ES-I3 (cell line): ENCODE data around the gene GP5.

ENCODE experiments used
- H3K36me3 ChIP-seq: 2 replicates; pipeline ENCODE4 v1.6.1; 2013; ENCODE audit warnings: mild to moderate bottlenecking, low read length, control low read depth, moderate library complexity; ENCODE audit not compliant: insufficient read depth
- H3K4me1 ChIP-seq: 2 replicates; pipeline ENCODE4 v1.6.1; 2013; ENCODE audit warnings: mild to moderate bottlenecking, control low read depth, low read length; ENCODE audit not compliant: insufficient read depth
- H3K9ac ChIP-seq: 2 replicates; pipeline ENCODE4 v1.6.1; 2013; ENCODE audit warnings: low read depth, mild to moderate bottlenecking, low read length, moderate library complexity
- H3K9me3 ChIP-seq: 2 replicates; pipeline ENCODE4 v1.6.1; 2013; ENCODE audit warnings: mild to moderate bottlenecking, low read length, moderate library complexity; ENCODE audit not compliant: control insufficient read depth, insufficient read depth

GP5 gene

GRCh38 chr3:194418671-194419070, 19.6 kb upstream of the GP5 start:
- Histone ChIP-seq H3K4me1 (no peaks in the 10 kb centered on the region), H3K9ac (no peak overlapping the region), H3K36me3 (peaks cover 6% of the 10 kb centered on the region), H3K9me3 (no peaks in the 10 kb centered on the region)

GRCh38 chr3:194407423-194407822, 8.4 kb upstream of the GP5 start:
- H3K9me3 ChIP-seq: no peaks in the 10 kb centered on the region
- no peaks in the 10 kb centered on the region; the same call in 1 of the 2 replicates for H3K36me3 ChIP-seq

GRCh38 chr3:194405766-194406165, 6.7 kb upstream of the GP5 start:
- H3K9ac ChIP-seq: no peak overlapping the region

More at GRCh38 chr3:194407423-194407822, 8.4 kb upstream of the GP5 start:
- Histone ChIP-seq H3K4me1 (no peaks in the 10 kb centered on the region), H3K9ac (no peak overlapping the region)

DNA sequence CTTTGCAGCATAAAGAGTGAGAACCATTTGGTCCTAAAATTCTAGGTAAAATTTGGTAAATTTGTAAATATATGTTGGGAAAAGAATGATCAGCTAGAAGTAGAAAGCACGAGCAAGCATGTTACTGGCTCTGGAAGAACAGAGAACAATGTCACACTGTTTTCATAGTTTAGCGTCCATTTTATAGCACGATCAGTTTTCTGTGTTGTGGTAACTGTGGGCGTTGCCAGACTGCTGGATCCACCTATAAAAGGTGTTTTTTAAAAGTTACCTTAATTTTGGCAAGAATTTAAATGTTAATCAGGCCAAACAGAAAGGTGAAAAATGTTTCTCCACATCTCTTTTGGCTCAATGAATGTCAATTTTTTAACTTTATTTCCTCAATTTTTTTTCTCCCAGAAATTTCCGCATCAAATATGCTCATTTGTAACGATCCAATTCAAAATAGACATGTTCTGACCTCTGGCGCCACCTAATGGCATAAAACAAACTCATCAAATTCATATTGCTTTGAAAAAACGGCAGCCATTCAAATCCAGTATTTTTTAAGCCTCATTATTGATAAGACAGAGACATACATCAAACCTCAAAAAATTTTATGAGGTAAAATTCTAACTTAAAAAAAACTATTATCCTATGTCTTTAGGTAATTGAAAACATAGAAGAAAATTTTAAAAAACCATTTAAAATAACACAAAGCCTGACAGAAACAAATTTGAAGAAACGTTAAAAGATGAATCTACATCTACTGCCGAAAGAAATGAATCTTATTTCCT, 5.5 kb upstream of the GP5 start:
- Histone ChIP-seq H3K9ac (no peak overlapping the region), H3K4me1 (no peaks in the 10 kb centered on the region), H3K9me3 (no peaks in the 10 kb centered on the region), H3K36me3 (no peaks in the 10 kb centered on the region)

More at GRCh38 chr3:194405766-194406165, 6.7 kb upstream of the GP5 start:
- H3K36me3 ChIP-seq: no peaks in the 10 kb centered on the region
- no peaks in the 10 kb centered on the region for H3K9me3 ChIP-seq
- H3K4me1 ChIP-seq: no peaks in the 10 kb centered on the region

DNA sequence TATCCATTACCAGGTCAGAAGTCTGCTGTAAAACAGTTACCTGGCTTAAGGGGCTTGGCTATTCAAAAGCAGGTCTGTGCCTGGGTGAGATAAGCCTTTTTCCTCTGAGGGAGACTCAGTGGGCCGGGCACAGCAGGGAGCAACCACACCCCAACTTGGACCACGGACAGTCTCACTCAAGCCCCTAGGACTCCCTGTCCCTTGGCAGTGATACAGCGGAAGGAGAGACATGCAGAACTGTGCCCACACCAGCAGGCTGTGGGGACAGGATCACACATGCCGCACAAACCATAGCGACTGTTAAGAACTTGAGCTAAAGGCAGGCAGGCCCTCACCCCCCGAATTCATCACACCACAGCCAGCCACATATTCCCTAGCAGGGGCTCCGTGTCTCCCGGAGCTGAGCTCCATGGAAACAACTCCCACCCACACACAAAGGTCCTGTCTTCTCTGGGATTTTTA, 2.8 kb upstream of the GP5 start:
- Histone ChIP-seq H3K9ac (no peak overlapping the region), H3K4me1 (peaks cover 4% of the 10 kb centered on the region; the same call in 1 of the 2 replicates), H3K9me3 (no peaks in the 10 kb centered on the region), H3K36me3 (no peaks in the 10 kb centered on the region)

DNA sequence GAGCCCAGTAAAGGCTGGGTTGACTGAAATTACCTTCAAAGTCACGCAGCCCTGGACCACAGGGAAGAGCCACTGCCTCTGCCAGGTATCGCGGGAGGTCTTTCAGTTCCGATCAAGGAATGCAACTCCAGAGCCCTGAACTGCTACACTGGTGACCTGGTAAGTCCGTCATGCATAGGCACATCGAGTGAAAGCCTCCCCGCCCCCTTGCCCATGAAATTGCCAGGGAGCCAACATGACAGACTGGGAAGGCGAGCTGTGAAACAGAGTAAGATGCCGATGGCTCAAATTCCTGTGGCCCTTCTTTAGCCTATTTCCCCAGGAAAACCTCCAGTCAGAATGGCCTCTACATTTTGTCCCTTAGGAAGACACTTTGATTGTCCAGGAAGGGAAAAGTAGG, 2.3 kb upstream of the GP5 start:
- no peak overlapping the region for H3K9ac ChIP-seq
- H3K4me1 ChIP-seq: peaks cover 6% of the 10 kb centered on the region; the same call in 1 of the 2 replicates
- no peaks in the 10 kb centered on the region for H3K36me3 ChIP-seq
- H3K9me3 ChIP-seq: no peaks in the 10 kb centered on the region

DNA sequence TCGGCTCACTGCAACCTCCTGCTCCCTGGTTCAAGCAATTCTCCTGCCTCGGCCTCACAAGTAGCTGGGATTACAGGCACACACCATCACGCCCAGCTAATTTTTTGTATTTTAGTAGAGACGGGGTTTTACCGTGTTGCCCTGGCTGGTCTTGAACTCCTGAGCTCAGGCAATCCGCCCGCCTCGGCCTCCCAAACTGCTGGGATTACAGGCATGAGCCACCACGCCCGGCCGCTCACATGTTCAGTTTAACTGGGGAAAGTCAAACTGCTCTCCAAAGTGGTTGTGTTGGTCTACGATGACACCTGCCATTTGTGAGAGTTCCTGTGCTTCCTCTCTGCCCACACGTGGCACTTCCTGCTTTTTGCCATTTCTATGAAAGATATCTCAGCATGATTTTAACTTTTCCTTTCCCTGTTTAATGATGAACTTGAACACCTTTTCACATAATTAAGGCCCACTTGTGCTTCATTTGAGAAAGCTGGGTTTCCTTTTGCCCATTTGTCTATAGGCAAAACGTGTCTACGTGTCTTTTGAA, 877 bp upstream of the GP5 start:
- H3K9ac ChIP-seq: no peak overlapping the region
- no peaks in the 10 kb centered on the region for H3K36me3 ChIP-seq
- no peaks in the 10 kb centered on the region for H3K9me3 ChIP-seq
- H3K4me1 ChIP-seq: peaks cover 7% of the 10 kb centered on the region; the same call in 1 of the 2 replicates

- Histone ChIP-seq H3K9ac (peak overlapping the region; percentile 20; the same call in 1 of the 2 replicates), H3K36me3 (no peaks in the 10 kb centered on the region), H3K9me3 (no peaks in the 10 kb centered on the region), H3K4me1 (peaks cover 7% of the 10 kb centered on the region; the same call in 1 of the 2 replicates)
Observed at GRCh38 chr3:194397757-194398312, 1.2 kb downstream of the GP5 start.

DNA sequence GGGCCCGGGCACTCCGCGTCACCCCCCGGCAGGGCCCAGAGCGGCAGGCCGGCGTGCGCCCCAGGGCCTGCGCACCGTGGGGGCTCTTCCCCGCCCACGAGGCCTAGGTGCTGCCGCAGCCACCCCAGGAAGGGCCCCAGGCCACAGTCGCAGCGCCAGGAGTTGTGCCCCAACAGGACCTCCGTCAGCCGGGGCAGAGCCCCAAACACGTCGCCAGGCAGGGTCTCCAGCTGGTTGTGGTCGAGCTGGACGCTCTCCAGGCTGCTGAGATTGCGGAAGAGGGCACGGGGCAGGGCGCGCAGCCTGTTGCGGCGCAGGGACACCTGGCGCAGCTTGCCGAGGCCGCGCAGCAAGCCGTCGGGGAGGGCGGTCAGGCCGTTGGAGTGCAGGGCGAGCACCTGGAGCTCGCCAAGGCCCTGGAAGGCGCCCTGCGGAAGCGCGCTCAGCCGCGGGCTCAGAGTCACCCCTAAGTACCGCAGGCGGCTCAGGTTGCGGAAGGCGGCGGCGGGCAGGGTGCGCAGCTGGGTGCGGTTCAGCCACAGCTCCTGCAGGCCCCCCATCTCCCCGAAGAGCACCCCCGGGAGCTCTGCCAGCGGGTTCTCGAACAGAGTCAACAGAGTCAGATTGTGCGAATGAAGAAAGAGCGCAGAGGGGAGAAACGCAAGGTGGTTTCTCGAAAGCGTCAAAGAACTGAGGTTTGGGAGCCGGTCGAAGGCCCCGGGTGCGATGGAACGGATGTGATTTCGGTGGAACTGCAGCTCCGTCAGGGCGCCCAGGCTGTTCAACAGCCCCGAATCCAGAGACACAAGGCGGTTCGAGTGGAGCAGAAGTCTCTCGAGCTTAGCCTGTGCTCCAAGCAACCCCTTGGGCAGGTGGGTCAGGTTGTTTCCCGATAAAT, 2.0 kb downstream of the GP5 start:
- no peaks in the 10 kb centered on the region for H3K36me3 ChIP-seq
- H3K9ac ChIP-seq: peak overlapping the region; percentile 20; the same call in 1 of the 2 replicates
- peaks cover 7% of the 10 kb centered on the region; the same call in 1 of the 2 replicates for H3K4me1 ChIP-seq
- no peaks in the 10 kb centered on the region for H3K9me3 ChIP-seq

- H3K36me3 ChIP-seq: no peaks in the 10 kb centered on the region
- peak overlapping the region; percentile 20; the same call in 1 of the 2 replicates for H3K9ac ChIP-seq
- no peaks in the 10 kb centered on the region for H3K9me3 ChIP-seq
- peaks cover 7% of the 10 kb centered on the region; the same call in 1 of the 2 replicates for H3K4me1 ChIP-seq
Observed at GRCh38 chr3:194396539-194396858, 2.6 kb downstream of the GP5 start.

- peak overlapping the region; percentile 20; the same call in 1 of the 2 replicates for H3K9ac ChIP-seq
Observed at GRCh38 chr3:194395778-194396538, 3.1 kb downstream of the GP5 start.

GRCh38 chr3:194395212-194395611, 3.9 kb downstream of the GP5 start:
- peaks cover 7% of the 10 kb centered on the region; the same call in 1 of the 2 replicates for H3K4me1 ChIP-seq
- H3K36me3 ChIP-seq: no peaks in the 10 kb centered on the region
- H3K9me3 ChIP-seq: no peaks in the 10 kb centered on the region
- no peak overlapping the region for H3K9ac ChIP-seq

More at GRCh38 chr3:194395778-194396538, 3.1 kb downstream of the GP5 start:
- no peaks in the 10 kb centered on the region for H3K36me3 ChIP-seq
- no peaks in the 10 kb centered on the region for H3K9me3 ChIP-seq
- peaks cover 7% of the 10 kb centered on the region; the same call in 1 of the 2 replicates for H3K4me1 ChIP-seq

DNA sequence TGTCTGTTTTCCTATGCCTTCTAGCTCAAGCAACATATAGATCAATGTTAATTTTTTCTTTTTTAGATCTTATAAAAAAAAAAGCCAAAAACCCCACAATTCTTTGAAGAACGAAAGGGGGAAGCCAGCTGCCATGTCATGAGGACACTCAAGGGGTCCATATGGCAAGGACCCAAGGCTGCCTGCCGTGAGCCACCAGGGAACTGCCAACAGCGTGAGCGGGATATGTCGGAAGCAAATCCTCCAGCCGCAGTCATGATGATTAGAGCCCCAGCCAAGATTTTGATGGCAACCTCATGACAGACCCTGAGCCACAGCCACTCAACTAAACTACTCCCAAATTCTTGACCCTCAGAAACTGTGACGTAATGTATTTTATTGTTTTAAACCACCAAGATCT, 6.5 kb downstream of the GP5 start:
- Histone ChIP-seq H3K4me1 (peaks cover 6% of the 10 kb centered on the region; the same call in 1 of the 2 replicates), H3K36me3 (no peaks in the 10 kb centered on the region), H3K9me3 (no peaks in the 10 kb centered on the region), H3K9ac (no peak overlapping the region)
